ENCODE data around the gene MEGF11. TPM values are rescaled to one million over a fixed set of nuclear protein-coding genes. Genes with fewer than 3 reads are reported as not detected.

The MEGF11 gene
- total and polyA plus RNA-seq, 9 donors: 0.04 to 11.4 (median 0.40) TPM; not detected in 2

DNA sequence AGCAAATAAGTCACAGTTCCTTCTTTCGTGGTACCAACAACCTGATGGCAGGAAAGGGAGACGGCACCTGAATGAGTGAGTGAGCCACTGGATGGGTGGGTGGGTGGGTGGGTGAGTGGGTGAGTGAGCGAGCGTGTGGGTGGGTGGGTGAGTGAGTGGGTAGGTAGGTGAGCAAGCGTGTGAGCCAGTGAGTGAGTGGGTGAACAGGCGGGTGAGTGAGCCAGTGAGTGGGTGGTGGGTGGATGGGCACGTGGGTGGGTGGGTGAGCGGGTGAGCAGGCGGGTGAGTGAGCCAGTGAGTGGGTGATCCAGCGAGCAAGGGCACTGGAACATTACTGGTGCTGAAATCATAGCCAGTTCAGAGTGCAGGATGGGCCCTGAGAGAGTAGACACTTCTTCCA lies 152.8 kb downstream of the MEGF11 start:
- TF ChIP-seq EP300 (IDR thresholded peaks at IDR 0.05) (no peak), POLR2A (IDR thresholded peaks at IDR 0.05) (no peak)
- TF ChIP-seq, protein P1, sequence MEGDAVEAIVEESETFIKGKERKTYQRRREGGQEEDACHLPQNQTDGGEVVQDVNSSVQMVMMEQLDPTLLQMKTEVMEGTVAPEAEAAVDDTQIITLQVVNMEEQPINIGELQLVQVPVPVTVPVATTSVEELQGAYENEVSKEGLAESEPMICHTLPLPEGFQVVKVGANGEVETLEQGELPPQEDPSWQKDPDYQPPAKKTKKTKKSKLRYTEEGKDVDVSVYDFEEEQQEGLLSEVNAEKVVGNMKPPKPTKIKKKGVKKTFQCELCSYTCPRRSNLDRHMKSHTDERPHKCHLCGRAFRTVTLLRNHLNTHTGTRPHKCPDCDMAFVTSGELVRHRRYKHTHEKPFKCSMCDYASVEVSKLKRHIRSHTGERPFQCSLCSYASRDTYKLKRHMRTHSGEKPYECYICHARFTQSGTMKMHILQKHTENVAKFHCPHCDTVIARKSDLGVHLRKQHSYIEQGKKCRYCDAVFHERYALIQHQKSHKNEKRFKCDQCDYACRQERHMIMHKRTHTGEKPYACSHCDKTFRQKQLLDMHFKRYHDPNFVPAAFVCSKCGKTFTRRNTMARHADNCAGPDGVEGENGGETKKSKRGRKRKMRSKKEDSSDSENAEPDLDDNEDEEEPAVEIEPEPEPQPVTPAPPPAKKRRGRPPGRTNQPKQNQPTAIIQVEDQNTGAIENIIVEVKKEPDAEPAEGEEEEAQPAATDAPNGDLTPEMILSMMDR (IDR thresholded peaks at IDR 0.05): no peak
- Histone ChIP-seq H3K4me1 (ENCODE audit: insufficient read depth) (no peaks in the 10 kb centered on the region), H3K27me3 (no peaks in the 10 kb centered on the region), H3K36me3 (no peaks in the 10 kb centered on the region), H3K27ac (no peak overlapping the region), H3K4me3 (no peak overlapping the region), H3K9me3 (no peaks in the 10 kb centered on the region)
- no peak for DNase-seq
- intact Hi-C loops (cut with DNase I): no loop called here
- WGBS, 3 donors: 88 to 94% (median 89%) methylated on average over 10 of the region's 10 CpGs

DNA sequence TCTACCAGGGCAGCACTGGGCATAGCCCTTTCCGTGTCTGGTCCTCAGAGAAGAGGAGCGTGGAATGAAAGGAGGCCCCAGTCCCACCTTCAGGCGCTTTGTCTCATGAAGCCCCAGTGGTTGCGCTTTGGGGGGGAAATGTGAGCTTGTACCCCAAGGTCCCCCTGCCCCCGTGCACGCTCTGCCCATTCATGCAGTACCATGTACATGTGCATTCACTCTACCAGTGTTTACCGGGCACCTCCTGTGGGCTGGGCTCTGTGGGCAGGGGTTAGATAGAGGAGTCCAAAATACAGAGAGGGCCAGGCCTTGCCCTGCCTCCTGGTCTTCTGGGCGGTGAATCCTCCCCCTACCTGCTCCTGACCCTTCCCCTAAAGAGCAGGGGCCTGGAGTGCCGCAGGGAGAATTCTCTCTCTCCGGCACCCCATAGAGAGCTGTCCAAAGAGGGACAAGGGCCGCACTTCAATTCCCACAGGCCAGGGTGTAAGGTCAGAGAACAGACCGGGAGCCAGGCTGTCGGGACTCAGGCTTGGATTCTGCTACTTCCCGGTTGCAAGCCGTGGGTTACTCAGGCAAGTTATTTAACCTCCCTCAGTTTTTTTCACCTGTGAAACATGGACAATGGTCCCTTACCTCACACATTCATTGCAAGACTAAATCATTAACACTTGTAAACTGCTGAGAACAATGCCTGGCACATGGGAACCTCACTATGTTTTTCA lies 153.4 kb downstream of the MEGF11 start:
- no peak for TF ChIP-seq POLR2A (IDR thresholded peaks at IDR 0.05)
- TF ChIP-seq, protein P1 (IDR thresholded peaks at IDR 0.05): no peak
- TF ChIP-seq EP300 (IDR thresholded peaks at IDR 0.05): no peak

DNA sequence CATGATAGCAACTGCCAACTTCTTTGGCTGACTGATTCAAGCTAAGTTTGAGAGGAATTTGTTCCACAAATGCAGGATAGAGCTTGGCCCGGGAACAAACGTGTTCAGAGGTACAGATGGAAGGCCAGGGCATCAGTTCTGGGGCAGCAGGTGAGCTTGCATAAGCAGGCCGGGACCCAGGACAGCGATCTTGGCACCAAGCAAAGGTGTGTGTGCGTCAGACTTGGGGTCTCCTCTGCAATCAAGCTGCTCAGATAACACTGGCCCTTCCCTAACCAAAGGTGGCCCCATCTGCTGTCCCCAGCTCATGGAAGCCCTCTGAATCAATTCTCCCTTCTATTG lies 155.6 kb downstream of the MEGF11 start:
- Histone ChIP-seq H3K4me3 (no peak overlapping the region), H3K27me3 (no peaks in the 10 kb centered on the region), H3K4me1 (ENCODE audit: insufficient read depth) (peaks cover under 1% of the 10 kb centered on the region), H3K9me3 (no peaks in the 10 kb centered on the region), H3K36me3 (no peaks in the 10 kb centered on the region), H3K27ac (no peak overlapping the region)
- no peak for DNase-seq
- TF ChIP-seq POLR2A (IDR thresholded peaks at IDR 0.05) (no peak), EP300 (IDR thresholded peaks at IDR 0.05) (no peak)
- TF ChIP-seq, protein P1 (IDR thresholded peaks at IDR 0.05): no peak
- 44 to 75% (median 65%) methylated on average over 5 of the region's 5 CpGs for WGBS, 3 donors
- intact Hi-C loops (cut with DNase I): no loop called here

More for the DNA sequence above, 153.4 kb downstream of the MEGF11 start:
- Histone ChIP-seq H3K4me3 (no peak overlapping the region), H3K27ac (no peak overlapping the region), H3K27me3 (no peaks in the 10 kb centered on the region), H3K36me3 (no peaks in the 10 kb centered on the region), H3K4me1 (ENCODE audit: insufficient read depth) (no peaks in the 10 kb centered on the region), H3K9me3 (no peaks in the 10 kb centered on the region)
- intact Hi-C loops (cut with DNase I): no loop called here
- 83 to 86% (median 84%) methylated on average over 15 of the region's 15 CpGs for WGBS, 3 donors
- no peak for DNase-seq

DNA sequence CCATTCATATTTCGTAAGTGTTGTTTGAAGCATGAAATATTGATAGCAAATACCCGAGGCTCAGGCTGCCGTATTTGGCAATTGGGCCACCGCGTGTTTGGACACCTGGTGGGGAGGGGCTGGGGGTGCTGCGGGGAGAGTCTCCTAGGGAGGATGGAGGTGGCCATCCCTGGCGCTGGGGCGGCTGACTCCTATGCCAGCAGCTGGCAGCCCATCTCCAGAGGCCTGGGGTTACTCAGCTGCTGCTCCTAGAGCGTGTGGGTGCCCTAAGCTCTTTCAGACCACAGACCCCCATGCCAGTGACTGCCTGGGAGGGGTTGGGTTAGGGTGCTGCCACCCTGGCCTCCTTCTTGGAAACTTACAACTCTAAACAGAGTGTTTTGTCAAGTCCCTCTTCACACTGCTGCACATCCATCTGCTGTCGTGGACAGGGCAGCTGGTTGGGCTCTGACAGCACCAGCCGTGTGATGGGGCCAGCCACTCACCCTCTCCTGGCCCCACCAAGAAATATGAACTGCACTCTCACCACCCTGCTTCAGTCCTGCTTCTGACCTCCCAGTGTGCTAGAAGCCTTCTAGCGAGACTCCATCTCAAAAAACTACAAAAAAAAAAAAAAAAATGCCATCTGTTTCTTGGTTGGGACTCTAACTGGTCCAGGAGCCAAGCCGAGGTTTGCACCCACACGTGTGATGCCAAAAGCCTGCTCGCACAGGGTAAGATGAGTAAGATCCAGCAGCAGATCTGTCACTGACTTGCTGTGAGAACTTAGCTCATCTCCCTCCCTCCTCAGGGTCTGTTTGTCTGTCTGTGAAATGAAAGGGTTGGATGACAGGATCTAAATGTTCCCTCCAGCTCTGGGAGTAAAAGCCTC lies 156.2 kb downstream of the MEGF11 start:
- Histone ChIP-seq H3K4me3 (no peak overlapping the region), H3K27me3 (no peaks in the 10 kb centered on the region), H3K4me1 (ENCODE audit: insufficient read depth) (peaks cover 5% of the 10 kb centered on the region), H3K36me3 (no peaks in the 10 kb centered on the region), H3K27ac (no peak overlapping the region), H3K9me3 (no peaks in the 10 kb centered on the region)
- intact Hi-C loops (cut with DNase I): no loop called here
- no peak for DNase-seq
- no peak for TF ChIP-seq EP300 (IDR thresholded peaks at IDR 0.05)
- TF ChIP-seq, protein P1 (IDR thresholded peaks at IDR 0.05): no peak
- WGBS, 3 donors: 72 to 75% (median 75%) methylated on average over 15 of the region's 15 CpGs
